Activated CD4-positive, alpha-beta memory T cell treated with anti-CD3 and anti-CD28 coated beads for 36 hours (primary cell): Measurements from ENCODE around the gene TOLLIP. TPM values are rescaled to one million over a fixed set of nuclear protein-coding genes. Genes with fewer than 3 reads are reported as not detected.
"Not testable (repeated sequence)": the region's sequence is repeated elsewhere in the genome, so short reads cannot be mapped to it uniquely, and the experiment has no call there.

Experiments used
- CTCF ChIA-PET: fragments of 350-600 bp; sonication (Branson Sonifier 250); formaldehyde crosslinking; loops from one replicate; lab custom pipeline; 2021; ENCODE audit warnings: antibody characterized with exemption, inconsistent platforms; lab: Charles Lee
- POLR2A ChIA-PET: fragments of 350-600 bp; sonication (Branson Sonifier 250); formaldehyde crosslinking; loops from one replicate; lab custom pipeline; 2021; ENCODE audit warnings: antibody characterized with exemption; lab: Charles Lee
- DNase-seq: peaks from one replicate; pipeline ENCODE4 v3.0.0-alpha.2; 2020
- H3K27ac Mint-ChIP-seq: one replicate; pipeline ENCODE4 v1.8.0; 2021; ENCODE audit warnings: mixed read lengths
- H3K27me3 Mint-ChIP-seq: one replicate; pipeline ENCODE4 v1.8.0; 2021; ENCODE audit warnings: mixed read lengths
- H3K36me3 Mint-ChIP-seq: one replicate; pipeline ENCODE4 v1.8.0; 2021; ENCODE audit warnings: mixed read lengths
- H3K4me1 Mint-ChIP-seq: one replicate; pipeline ENCODE4 v1.8.0; 2021; ENCODE audit warnings: low read depth, mixed read lengths
- H3K4me3 Mint-ChIP-seq: one replicate; pipeline ENCODE4 v1.8.0; 2021; ENCODE audit warnings: mild to moderate bottlenecking, mixed read lengths
- H3K9me3 Mint-ChIP-seq: one replicate; pipeline ENCODE4 v1.8.0; 2021; ENCODE audit warnings: mixed read lengths
- intact Hi-C: fragments of 100-400 bp; cut with micrococcal nuclease; formaldehyde crosslinking; loops from one replicate; pipeline ENCODE4 v1.15.1; 2023
- total RNA-seq, 2 experiments: library from RNA; stranded (reverse); gene quantifications; one replicate each; pipeline ENCODE4 v1.2.3, GENCODE V29; 2021

Gene TOLLIP
- total RNA-seq, 2 experiments from 2014 or later, result 30.0 to 32.1 TPM

- intact Hi-C loops, result no loop called here
- Mint-ChIP-seq H3K9me3 (no peaks in the 10 kb centered on the region), H3K4me1 (no peaks in the 10 kb centered on the region), H3K4me3 (no peak overlapping the region), H3K27me3 (no peaks in the 10 kb centered on the region), H3K27ac (no peak overlapping the region), H3K36me3 (no peaks in the 10 kb centered on the region)
- ChIA-PET CTCF (no interaction called here), POLR2A (no interaction called here)
- DNase-seq, result no peak
These were observed 58.1 kb downstream of the TOLLIP start for GRCh38 chr11:1251236-1251770.

DNA sequence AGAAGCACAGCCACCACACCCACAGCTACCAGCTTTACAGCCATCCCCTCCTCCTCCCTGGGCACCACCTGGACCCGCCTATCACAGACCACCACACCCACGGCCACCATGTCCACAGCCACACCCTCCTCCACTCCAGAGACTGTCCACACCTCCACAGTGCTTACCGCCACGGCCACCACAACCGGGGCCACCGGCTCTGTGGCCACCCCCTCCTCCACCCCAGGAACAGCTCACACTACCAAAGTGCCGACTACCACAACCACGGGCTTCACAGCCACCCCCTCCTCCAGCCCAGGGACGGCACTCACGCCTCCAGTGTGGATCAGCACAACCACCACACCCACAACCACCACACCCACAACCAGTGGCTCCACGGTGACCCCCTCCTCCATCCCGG lies 59.0 kb downstream of the TOLLIP start:
- POLR2A ChIA-PET, H3K36me3 Mint-ChIP-seq, H3K27me3 Mint-ChIP-seq, H3K4me1 Mint-ChIP-seq, DNase-seq, H3K9me3 Mint-ChIP-seq, H3K27ac Mint-ChIP-seq, H3K4me3 Mint-ChIP-seq, CTCF ChIA-PET, intact Hi-C loops: not testable (repeated sequence)

DNA sequence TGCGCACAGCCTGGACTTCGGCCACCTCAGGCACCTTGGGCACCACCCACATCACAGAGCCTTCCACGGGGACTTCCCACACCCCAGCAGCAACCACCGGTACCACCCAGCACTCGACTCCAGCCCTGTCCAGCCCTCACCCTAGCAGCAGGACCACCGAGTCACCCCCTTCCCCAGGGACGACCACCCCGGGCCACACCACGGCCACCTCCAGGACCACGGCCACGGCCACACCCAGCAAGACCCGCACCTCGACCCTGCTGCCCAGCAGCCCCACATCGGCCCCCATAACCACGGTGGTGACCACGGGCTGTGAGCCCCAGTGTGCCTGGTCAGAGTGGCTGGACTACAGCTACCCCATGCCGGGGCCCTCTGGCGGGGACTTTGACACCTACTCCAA lies 60.5 kb downstream of the TOLLIP start:
- H3K9me3 Mint-ChIP-seq, CTCF ChIA-PET, DNase-seq, H3K4me3 Mint-ChIP-seq, POLR2A ChIA-PET, intact Hi-C loops, H3K27me3 Mint-ChIP-seq, H3K4me1 Mint-ChIP-seq, H3K36me3 Mint-ChIP-seq, H3K27ac Mint-ChIP-seq: not testable (repeated sequence)

DNA sequence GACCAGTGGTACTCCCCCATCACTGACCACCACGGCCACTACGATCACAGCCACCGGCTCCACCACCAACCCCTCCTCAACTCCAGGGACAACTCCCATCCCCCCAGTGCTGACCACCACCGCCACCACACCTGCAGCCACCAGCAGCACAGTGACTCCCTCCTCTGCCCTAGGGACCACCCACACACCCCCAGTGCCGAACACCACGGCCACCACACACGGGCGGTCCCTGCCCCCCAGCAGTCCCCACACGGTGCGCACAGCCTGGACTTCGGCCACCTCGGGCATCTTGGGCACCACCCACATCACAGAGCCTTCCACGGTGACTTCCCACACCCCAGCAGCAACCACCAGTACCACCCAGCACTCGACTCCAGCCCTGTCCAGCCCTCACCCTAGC lies 62.4 kb downstream of the TOLLIP start:
- H3K4me1 Mint-ChIP-seq, H3K36me3 Mint-ChIP-seq, intact Hi-C loops, H3K4me3 Mint-ChIP-seq, H3K27me3 Mint-ChIP-seq, CTCF ChIA-PET, POLR2A ChIA-PET, DNase-seq, H3K27ac Mint-ChIP-seq, H3K9me3 Mint-ChIP-seq: not testable (repeated sequence)

GRCh38 chr11:1246301-1246700 lies 63.1 kb downstream of the TOLLIP start:
- intact Hi-C loops, CTCF ChIA-PET, H3K9me3 Mint-ChIP-seq, H3K4me3 Mint-ChIP-seq, H3K27me3 Mint-ChIP-seq, POLR2A ChIA-PET, H3K36me3 Mint-ChIP-seq, DNase-seq, H3K4me1 Mint-ChIP-seq, H3K27ac Mint-ChIP-seq: not testable (repeated sequence)

GRCh38 chr11:1245717-1246116 lies 63.7 kb downstream of the TOLLIP start:
- CTCF ChIA-PET, intact Hi-C loops, DNase-seq, POLR2A ChIA-PET, H3K4me3 Mint-ChIP-seq, H3K27me3 Mint-ChIP-seq, H3K36me3 Mint-ChIP-seq, H3K9me3 Mint-ChIP-seq, H3K4me1 Mint-ChIP-seq, H3K27ac Mint-ChIP-seq: not testable (repeated sequence)

DNA sequence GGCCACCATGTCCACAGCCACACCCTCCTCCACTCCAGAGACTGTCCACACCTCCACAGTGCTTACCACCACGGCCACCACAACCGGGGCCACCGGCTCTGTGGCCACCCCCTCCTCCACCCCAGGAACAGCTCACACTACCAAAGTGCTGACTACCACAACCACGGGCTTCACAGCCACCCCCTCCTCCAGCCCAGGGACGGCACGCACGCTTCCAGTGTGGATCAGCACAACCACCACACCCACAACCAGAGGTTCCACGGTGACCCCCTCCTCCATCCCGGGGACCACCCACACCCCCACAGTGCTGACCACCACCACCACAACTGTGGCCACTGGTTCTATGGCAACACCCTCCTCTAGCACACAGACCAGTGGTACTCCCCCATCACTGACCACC lies 64.9 kb downstream of the TOLLIP start:
- DNase-seq, H3K27ac Mint-ChIP-seq, H3K27me3 Mint-ChIP-seq, H3K9me3 Mint-ChIP-seq, H3K4me3 Mint-ChIP-seq, H3K4me1 Mint-ChIP-seq, POLR2A ChIA-PET, CTCF ChIA-PET, H3K36me3 Mint-ChIP-seq, intact Hi-C loops: not testable (repeated sequence)

GRCh38 chr11:1243521-1243920 lies 65.9 kb downstream of the TOLLIP start:
- H3K9me3 Mint-ChIP-seq, H3K27ac Mint-ChIP-seq, intact Hi-C loops, H3K36me3 Mint-ChIP-seq, H3K27me3 Mint-ChIP-seq, CTCF ChIA-PET, POLR2A ChIA-PET, H3K4me3 Mint-ChIP-seq, DNase-seq, H3K4me1 Mint-ChIP-seq: not testable (repeated sequence)

DNA sequence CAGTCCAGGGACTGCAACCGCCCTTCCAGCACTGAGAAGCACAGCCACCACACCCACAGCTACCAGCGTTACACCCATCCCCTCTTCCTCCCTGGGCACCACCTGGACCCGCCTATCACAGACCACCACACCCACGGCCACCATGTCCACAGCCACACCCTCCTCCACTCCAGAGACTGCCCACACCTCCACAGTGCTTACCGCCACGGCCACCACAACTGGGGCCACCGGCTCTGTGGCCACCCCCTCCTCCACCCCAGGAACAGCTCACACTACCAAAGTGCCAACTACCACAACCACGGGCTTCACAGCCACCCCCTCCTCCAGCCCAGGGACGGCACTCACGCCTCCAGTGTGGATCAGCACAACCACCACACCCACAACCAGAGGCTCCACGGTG lies 66.7 kb downstream of the TOLLIP start:
- H3K4me3 Mint-ChIP-seq, H3K9me3 Mint-ChIP-seq, H3K4me1 Mint-ChIP-seq, H3K27ac Mint-ChIP-seq, POLR2A ChIA-PET, CTCF ChIA-PET, H3K36me3 Mint-ChIP-seq, DNase-seq, H3K27me3 Mint-ChIP-seq, intact Hi-C loops: not testable (repeated sequence)

GRCh38 chr11:1242289-1242688 lies 67.1 kb downstream of the TOLLIP start:
- H3K36me3 Mint-ChIP-seq, result no peaks in the 10 kb centered on the region
- CTCF ChIA-PET, result no interaction called here
- intact Hi-C loops, result no loop called here
- H3K27ac Mint-ChIP-seq, result no peak overlapping the region
- no peaks in the 10 kb centered on the region for H3K9me3 Mint-ChIP-seq
- no peaks in the 10 kb centered on the region for H3K4me1 Mint-ChIP-seq
- H3K4me3 Mint-ChIP-seq, result no peak overlapping the region
- H3K27me3 Mint-ChIP-seq, result no peaks in the 10 kb centered on the region
- POLR2A ChIA-PET, result no interaction called here
- DNase-seq, result no peak

DNA sequence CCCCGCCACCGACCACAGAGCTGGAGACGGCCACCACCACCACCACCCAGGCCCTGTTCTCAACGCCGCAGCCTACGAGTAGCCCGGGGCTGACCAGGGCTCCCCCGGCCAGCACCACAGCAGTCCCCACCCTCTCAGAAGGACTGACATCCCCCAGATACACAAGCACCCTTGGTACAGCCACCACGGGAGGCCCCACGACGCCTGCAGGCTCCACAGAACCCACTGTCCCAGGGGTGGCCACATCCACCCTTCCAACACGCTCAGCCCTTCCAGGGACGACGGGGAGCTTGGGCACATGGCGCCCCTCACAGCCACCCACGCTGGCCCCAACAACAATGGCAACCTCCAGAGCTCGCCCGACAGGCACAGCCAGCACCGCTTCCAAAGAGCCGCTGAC lies 67.7 kb downstream of the TOLLIP start:
- Mint-ChIP-seq H3K27ac (no peak overlapping the region), H3K27me3 (no peaks in the 10 kb centered on the region)

GRCh38 chr11:1240771-1241170 lies 68.7 kb downstream of the TOLLIP start:
- no peak overlapping the region for H3K27ac Mint-ChIP-seq
- no peaks in the 10 kb centered on the region for H3K27me3 Mint-ChIP-seq
- H3K9me3 Mint-ChIP-seq, result no peaks in the 10 kb centered on the region
- intact Hi-C loops, result no loop called here
- ChIA-PET CTCF (interaction anchor here (0.8 kb wide), 1 partner anchor 38 kb away, joined by 3 read pairs; no protein-coding TSS in a partner anchor), POLR2A (no interaction called here)
- DNase-seq, result no peak
- H3K4me3 Mint-ChIP-seq, result no peak overlapping the region
- H3K4me1 Mint-ChIP-seq, result no peaks in the 10 kb centered on the region
- no peaks in the 10 kb centered on the region for H3K36me3 Mint-ChIP-seq

More for the DNA sequence above, 67.7 kb downstream of the TOLLIP start:
- DNase-seq, result no peak
- ChIA-PET CTCF (no interaction called here), POLR2A (no interaction called here)
- Mint-ChIP-seq H3K36me3 (no peaks in the 10 kb centered on the region), H3K4me1 (no peaks in the 10 kb centered on the region), H3K4me3 (no peak overlapping the region), H3K9me3 (no peaks in the 10 kb centered on the region)
- intact Hi-C loops, result no loop called here

GRCh38 chr11:1239596-1240205 lies 69.7 kb downstream of the TOLLIP start:
- no peak for DNase-seq
- Mint-ChIP-seq H3K4me1 (no peaks in the 10 kb centered on the region), H3K9me3 (no peaks in the 10 kb centered on the region), H3K36me3 (no peaks in the 10 kb centered on the region), H3K27me3 (no peaks in the 10 kb centered on the region), H3K4me3 (no peak overlapping the region), H3K27ac (no peak overlapping the region)
- ChIA-PET CTCF (no interaction called here), POLR2A (no interaction called here)
- intact Hi-C loops, result no loop called here
